ENCODE measurements around the gene IQCK.
A peak's percentile ranks its signal among the peaks of the same experiment; 100 is the strongest.

IQCK gene

GRCh38 chr16:19680881-19681340 is 37.2 kb upstream of the IQCK start (continued):
- TF ChIP-seq ZNF776 (tag by site-specific recombination; IDR thresholded peaks at IDR 0.05; ENCODE audit: borderline replicate concordance): no peak
- no peak for TF ChIP-seq ZIC2 (tag by site-specific recombination; IDR thresholded peaks at IDR 0.05)

GRCh38 chr16:19681637-19682036 is 36.4 kb upstream of the IQCK start:
- no peaks in the 10 kb centered on the region for H3K9me3 ChIP-seq (ENCODE audit: control insufficient read depth, insufficient read depth, low read depth, low read length)
- peaks cover 12 to 30% of the 10 kb centered on the region in 2 experiments; a peak in 2 of 3 replicates for H3K36me3 ChIP-seq (ENCODE audit: control insufficient read depth in 2 of 2, insufficient read depth in 1 of 2, low read length in 2 of 2)
- no peak overlapping the region for H3K4me3 ChIP-seq (ENCODE audit: low read depth, low read length)
- no peaks in the 10 kb centered on the region for H3K4me1 ChIP-seq (ENCODE audit: control insufficient read depth, insufficient read depth, low read length)
- ChIA-PET CTCF (interaction anchor here (1.0 to 1.3 kb wide), 2 partner anchors 10 to 80 kb away, joined by 4 read pairs; no protein-coding TSS in a partner anchor), POLR2A (no interaction called here)
- no peak for TF ChIP-seq ZSCAN16 (tag by site-specific recombination; IDR thresholded peaks at IDR 0.05)
- TF ChIP-seq, protein P1, sequence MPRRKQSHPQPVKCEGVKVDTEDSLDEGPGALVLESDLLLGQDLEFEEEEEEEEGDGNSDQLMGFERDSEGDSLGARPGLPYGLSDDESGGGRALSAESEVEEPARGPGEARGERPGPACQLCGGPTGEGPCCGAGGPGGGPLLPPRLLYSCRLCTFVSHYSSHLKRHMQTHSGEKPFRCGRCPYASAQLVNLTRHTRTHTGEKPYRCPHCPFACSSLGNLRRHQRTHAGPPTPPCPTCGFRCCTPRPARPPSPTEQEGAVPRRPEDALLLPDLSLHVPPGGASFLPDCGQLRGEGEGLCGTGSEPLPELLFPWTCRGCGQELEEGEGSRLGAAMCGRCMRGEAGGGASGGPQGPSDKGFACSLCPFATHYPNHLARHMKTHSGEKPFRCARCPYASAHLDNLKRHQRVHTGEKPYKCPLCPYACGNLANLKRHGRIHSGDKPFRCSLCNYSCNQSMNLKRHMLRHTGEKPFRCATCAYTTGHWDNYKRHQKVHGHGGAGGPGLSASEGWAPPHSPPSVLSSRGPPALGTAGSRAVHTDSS (tag by site-specific recombination; IDR thresholded peaks at IDR 0.05): no peak
- no peak for TF ChIP-seq ZNF837 (tag by site-specific recombination; IDR thresholded peaks at IDR 0.05)
- TF ChIP-seq, protein P2, sequence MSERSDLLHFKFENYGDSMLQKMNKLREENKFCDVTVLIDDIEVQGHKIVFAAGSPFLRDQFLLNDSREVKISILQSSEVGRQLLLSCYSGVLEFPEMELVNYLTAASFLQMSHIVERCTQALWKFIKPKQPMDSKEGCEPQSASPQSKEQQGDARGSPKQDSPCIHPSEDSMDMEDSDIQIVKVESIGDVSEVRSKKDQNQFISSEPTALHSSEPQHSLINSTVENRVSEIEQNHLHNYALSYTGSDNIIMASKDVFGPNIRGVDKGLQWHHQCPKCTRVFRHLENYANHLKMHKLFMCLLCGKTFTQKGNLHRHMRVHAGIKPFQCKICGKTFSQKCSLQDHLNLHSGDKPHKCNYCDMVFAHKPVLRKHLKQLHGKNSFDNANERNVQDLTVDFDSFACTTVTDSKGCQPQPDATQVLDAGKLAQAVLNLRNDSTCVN (tag by site-specific recombination; optimal IDR thresholded peaks at IDR 0.05): no peak
- no peak for TF ChIP-seq ZNF114 (tag by site-specific recombination; IDR thresholded peaks at IDR 0.05)
- no peak for TF ChIP-seq ZNF214 (tag by site-specific recombination; IDR thresholded peaks at IDR 0.05; ENCODE audit: borderline replicate concordance)
- no peak for TF ChIP-seq ZNF544 (tag by site-specific recombination; IDR thresholded peaks at IDR 0.05)
- TF ChIP-seq PRDM6 (tag by site-specific recombination; IDR thresholded peaks at IDR 0.05): no peak
- TF ChIP-seq ZNF645 (tag by site-specific recombination; IDR thresholded peaks at IDR 0.05): no peak
- no peak overlapping the region for H3K27ac ChIP-seq (ENCODE audit: extremely low read depth, low read depth, low read length)

DNA sequence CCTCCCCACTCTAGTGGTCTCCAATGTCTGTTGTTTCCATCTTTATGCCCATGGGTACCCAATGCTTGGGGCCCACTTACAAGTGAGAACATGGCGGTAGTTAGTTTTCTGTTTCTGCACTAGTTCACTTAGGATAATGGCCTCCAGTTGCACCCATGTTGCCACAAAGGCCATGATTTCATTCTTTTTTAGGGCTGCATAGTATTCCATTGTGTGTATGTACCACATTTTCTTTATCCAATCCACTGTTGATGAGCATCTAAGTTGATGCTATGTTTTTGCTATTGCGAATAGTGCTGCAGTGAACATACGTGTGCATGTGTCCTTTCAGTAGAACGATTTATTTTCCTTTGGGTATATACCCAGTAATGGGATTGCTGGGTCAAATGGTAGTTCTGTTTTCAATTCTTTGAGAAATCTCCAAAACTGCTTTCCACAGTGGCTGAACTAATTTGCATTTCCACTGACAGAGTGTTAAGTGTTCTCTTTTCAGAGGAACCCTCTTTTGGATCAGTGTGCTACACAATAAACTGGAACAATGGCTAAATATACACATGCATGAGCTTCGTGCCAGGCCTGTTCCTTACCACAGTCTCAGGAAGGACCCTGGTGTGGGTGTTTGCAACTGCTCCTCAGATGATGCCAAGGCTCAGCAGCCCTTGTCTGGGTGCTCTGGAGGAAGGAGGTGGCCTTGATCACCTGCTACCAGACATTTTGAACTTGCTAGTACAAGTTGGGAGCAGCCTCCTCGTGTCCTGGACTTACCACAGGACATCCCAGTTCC is 34.4 kb upstream of the IQCK start:
- Histone ChIP-seq H3K36me3 (ENCODE audit: control insufficient read depth in 2 of 2, insufficient read depth in 1 of 2, low read length in 2 of 2) (peaks cover 12 to 34% of the 10 kb centered on the region in 2 experiments; a peak in 2 of 3 replicates), H3K4me1 (ENCODE audit: control insufficient read depth, insufficient read depth, low read length) (no peaks in the 10 kb centered on the region), H3K27ac (ENCODE audit: extremely low read depth, low read depth, low read length) (no peak overlapping the region), H3K4me3 (ENCODE audit: low read depth, low read length) (no peak overlapping the region), H3K9me3 (ENCODE audit: control insufficient read depth, insufficient read depth, low read depth, low read length) (no peaks in the 10 kb centered on the region)
- ChIA-PET POLR2A (no interaction called here), CTCF (interaction anchor here (0.6 kb wide), 1 partner anchor 69 kb away, joined by 3 read pairs; no protein-coding TSS in a partner anchor)
- 0 out of 2 replicates have a peak, but pooled peaks have one; percentile 43 for TF ChIP-seq ZNF580 (tag by site-specific recombination; IDR thresholded peaks at IDR 0.05)
- TF ChIP-seq PRDM6 (tag by site-specific recombination; IDR thresholded peaks at IDR 0.05): no peak
- TF ChIP-seq ZBTB21 (tag by site-specific recombination; IDR thresholded peaks at IDR 0.05): no peak
- TF ChIP-seq ZNF521 (tag by site-specific recombination; IDR thresholded peaks at IDR 0.05): no peak
- no peak for TF ChIP-seq WT1 (tag by site-specific recombination; IDR thresholded peaks at IDR 0.05)
- peak; percentile 97 for TF ChIP-seq ZNF146 (tag by site-specific recombination; IDR thresholded peaks at IDR 0.05)
- TF ChIP-seq ZNF184 (tag by site-specific recombination; IDR thresholded peaks at IDR 0.05): no peak
- no peak for TF ChIP-seq ZNF37A (tag by site-specific recombination; IDR thresholded peaks at IDR 0.05)

Data from HEK293 (cell line).